HFF-Myc (cell line): Measurements from ENCODE around the gene SH3D19.

Source experiments
- DNase-seq: peaks from one replicate; pipeline ENCODE4 v3.0.0-alpha.2; 2011; ENCODE audit warnings: low read depth; ENCODE audit errors: extremely low read depth
- H3K4me3 ChIP-seq: replicated peaks from 2 replicates; pipeline ENCODE4 v1.5.1; 2011; ENCODE audit warnings: low read depth, mild to moderate bottlenecking, control low read depth, low read length
- CTCF ChIP-seq: IDR thresholded peaks from 2 replicates; pipeline ENCODE4 v1.5.1; 2012; ENCODE audit warnings: mild to moderate bottlenecking, low read depth, low read length, control low read depth; ENCODE audit errors: missing control alignments

The SH3D19 gene

GRCh38 chr4:151114338-151114737, 211.1 kb downstream of the SH3D19 start:
- no peak overlapping the region for H3K4me3 ChIP-seq
- TF ChIP-seq CTCF = no peak

DNA sequence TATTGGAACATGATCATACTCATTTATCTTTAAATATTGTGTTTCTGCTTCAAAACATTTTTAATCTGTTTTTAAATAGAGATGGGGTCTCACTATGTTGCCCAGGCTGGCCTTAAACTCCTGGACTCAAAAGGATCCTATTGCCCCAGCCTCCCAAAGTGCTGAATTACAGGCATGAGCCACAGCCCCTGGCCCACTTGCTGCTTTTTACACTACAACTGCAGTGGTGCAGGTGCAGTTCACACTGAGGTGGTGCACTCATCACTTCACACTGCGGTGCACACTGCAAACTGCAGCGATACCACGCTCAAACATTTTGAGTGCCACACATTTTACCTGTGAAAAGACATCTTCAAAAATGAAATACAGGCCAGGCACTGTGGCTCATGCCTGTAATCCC, 215.2 kb downstream of the SH3D19 start:
- no peak for DNase-seq
- H3K4me3 ChIP-seq = no peak overlapping the region
- no peak for TF ChIP-seq CTCF

More at GRCh38 chr4:151114338-151114737, 211.1 kb downstream of the SH3D19 start:
- DNase-seq = no peak

- no peak for DNase-seq
- H3K4me3 ChIP-seq = no peak overlapping the region
These were observed 218.3 kb downstream of the SH3D19 start for GRCh38 chr4:151107063-151107462.

DNA sequence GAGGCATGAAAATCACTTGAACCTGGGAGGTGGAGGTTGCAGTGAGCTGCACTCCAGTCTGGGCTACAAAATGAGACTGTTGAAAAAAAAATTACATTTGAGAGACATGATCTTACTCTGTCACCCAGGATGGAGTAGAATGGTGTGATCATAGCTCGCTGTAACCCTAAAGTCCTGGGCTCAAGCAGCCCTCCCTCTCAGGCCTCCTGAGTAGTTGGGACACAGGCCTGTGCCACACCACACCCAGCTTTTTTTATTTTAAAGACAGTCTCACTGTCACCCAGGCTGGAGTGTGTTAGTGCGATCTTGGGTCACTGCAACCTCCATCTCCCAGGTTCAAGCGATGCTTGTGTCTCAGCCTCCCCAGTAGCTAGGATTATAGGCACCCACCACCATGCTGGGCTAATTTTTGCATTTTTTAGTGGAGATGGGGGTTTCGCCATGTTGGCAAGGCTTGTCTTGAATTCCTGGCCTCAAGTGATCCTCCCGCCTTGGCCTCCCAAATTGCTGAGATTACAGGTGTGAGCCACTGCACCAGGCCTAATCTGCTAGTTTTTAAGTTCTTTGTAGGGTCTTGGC, 219.9 kb downstream of the SH3D19 start:
- no peak for DNase-seq
- H3K4me3 ChIP-seq = no peak overlapping the region
- TF ChIP-seq CTCF = no peak

More at GRCh38 chr4:151107063-151107462, 218.3 kb downstream of the SH3D19 start:
- no peak for TF ChIP-seq CTCF

DNA sequence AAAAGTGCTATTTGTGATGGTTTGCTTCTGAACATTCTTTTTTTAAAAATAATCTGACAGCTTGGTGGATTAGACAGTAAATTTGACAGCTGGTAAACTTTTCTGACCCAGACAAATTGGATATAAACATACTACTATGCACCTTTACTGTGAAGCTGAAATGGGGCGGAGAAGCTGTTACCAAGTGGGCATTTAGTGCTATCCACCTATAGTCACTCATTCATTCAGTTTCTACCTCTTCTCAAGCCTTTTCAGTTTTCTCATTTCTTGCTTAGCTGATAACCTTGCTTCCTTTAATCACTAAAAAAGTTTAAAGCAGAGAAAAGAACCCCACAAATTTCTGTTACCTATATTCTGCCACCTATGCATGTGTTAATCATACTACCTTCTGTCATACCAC, 220.8 kb downstream of the SH3D19 start:
- TF ChIP-seq CTCF = no peak
- no peak overlapping the region for H3K4me3 ChIP-seq
- no peak for DNase-seq

- no peak for DNase-seq
- H3K4me3 ChIP-seq = peak overlapping the region; percentile 84; the same call in 1 of the 2 replicates
- no peak for TF ChIP-seq CTCF
These were observed 221.6 kb downstream of the SH3D19 start for GRCh38 chr4:151103758-151104157.

DNA sequence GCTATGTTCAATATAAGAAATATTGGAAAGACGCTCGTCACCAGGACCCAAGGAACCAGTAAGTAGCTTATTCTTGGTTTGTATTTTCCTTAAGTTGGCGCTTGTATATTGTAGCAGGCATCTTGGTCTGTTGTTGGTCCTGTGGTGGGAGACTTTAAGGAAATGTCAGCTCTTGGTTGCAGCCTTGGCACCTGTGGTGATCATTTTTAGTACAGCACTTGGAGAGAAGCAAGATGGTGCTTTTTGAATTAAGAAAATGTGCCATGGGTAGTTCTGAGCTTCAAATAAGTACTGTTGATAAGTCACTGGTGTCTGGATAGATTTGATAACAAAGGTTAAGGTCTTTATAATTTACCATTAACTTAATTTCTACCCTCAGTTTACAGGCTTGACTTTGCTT, 224.9 kb downstream of the SH3D19 start:
- no peak for DNase-seq
- peak overlapping the region; percentile 84 for H3K4me3 ChIP-seq
- TF ChIP-seq CTCF = no peak
